Measurements from ENCODE around the gene POLE4.

Gene POLE4

GRCh38 chr2:74939919-74940812, 18.3 kb upstream of the POLE4 start:
- DNase-seq (ENCODE audit: low read depth, low spot score) = no peak

GRCh38 chr2:74941284-74941683, 17.2 kb upstream of the POLE4 start:
- no peak for DNase-seq (ENCODE audit: low read depth, low spot score)

GRCh38 chr2:74942263-74942662, 16.2 kb upstream of the POLE4 start:
- DNase-seq (ENCODE audit: low read depth, low spot score) = no peak

GRCh38 chr2:74944987-74945787, 13.3 kb upstream of the POLE4 start:
- no peak for DNase-seq (ENCODE audit: low read depth, low spot score)

- DNase-seq (ENCODE audit: low read depth, low spot score) = no peak
Observed at GRCh38 chr2:74945788-74946331, 12.6 kb upstream of the POLE4 start.

GRCh38 chr2:74947703-74948102, 10.7 kb upstream of the POLE4 start:
- DNase-seq (ENCODE audit: low read depth, low spot score) = no peak

- DNase-seq (ENCODE audit: low read depth, low spot score) = no peak
Observed at GRCh38 chr2:74948779-74949178, 9.7 kb upstream of the POLE4 start.

GRCh38 chr2:74951211-74951754, 7.2 kb upstream of the POLE4 start:
- no peak for DNase-seq (ENCODE audit: low read depth, low spot score)

- no peak for DNase-seq (ENCODE audit: low read depth, low spot score)
Observed at GRCh38 chr2:74952575-74952974, 5.9 kb upstream of the POLE4 start.

GRCh38 chr2:74953796-74954499, 4.5 kb upstream of the POLE4 start:
- no peak for DNase-seq (ENCODE audit: low read depth, low spot score)

GRCh38 chr2:74954500-74954874, 4.0 kb upstream of the POLE4 start:
- no peak for DNase-seq (ENCODE audit: low read depth, low spot score)

GRCh38 chr2:74957886-74958273, 563 bp upstream of the POLE4 start:
- no peak for DNase-seq (ENCODE audit: low read depth, low spot score)

- no peak for DNase-seq (ENCODE audit: low read depth, low spot score)
Observed at GRCh38 chr2:74959106-74959751, 786 bp downstream of the POLE4 start.

- no peak for DNase-seq (ENCODE audit: low read depth, low spot score)
Observed at GRCh38 chr2:74966887-74967286, 8.4 kb downstream of the POLE4 start.

GRCh38 chr2:74975016-74975415, 16.6 kb downstream of the POLE4 start:
- no peak for DNase-seq (ENCODE audit: low read depth, low spot score)

GRCh38 chr2:74979844-74980243, 21.4 kb downstream of the POLE4 start:
- no peak for DNase-seq (ENCODE audit: low read depth, low spot score)

GRCh38 chr2:74982577-74982976, 24.1 kb downstream of the POLE4 start:
- no peak for DNase-seq (ENCODE audit: low read depth, low spot score)

- no peak for DNase-seq (ENCODE audit: low read depth, low spot score)
Observed at GRCh38 chr2:74983631-74984392, 25.4 kb downstream of the POLE4 start.

- no peak for DNase-seq (ENCODE audit: low read depth, low spot score)
Observed at GRCh38 chr2:74984947-74985637, 26.6 kb downstream of the POLE4 start.

Data from brain pericyte (primary cell).